Heart right ventricle (tissue), 16 donors: Measurements from ENCODE around the gene SLC13A5. TPM values are rescaled to one million over a fixed set of nuclear protein-coding genes. Genes with fewer than 3 reads are reported as not detected.

ENCODE experiments used
- ATAC-seq, 8 donors: fragments of 200-7000 bp; cut with Tn5 transposase; one replicate each; pipeline ENCODE4 v1.9.1; 2020; ENCODE audit warnings: mild to moderate bottlenecking in 8 of 8, moderate library complexity in 8 of 8, moderate number of reproducible peaks in 1 of 8
- DNase-seq, 2 donors: peaks; one replicate each; pipeline ENCODE4 v3.0.0-alpha.2; 2020
- H3K27ac ChIP-seq, 10 donors: fragments of 200-600 bp; sonication (generic) in 2 of 10; one replicate each; pipeline versions ENCODE4 v1.5.0 to v1.8.0; 2020 to 2022; ENCODE audit warnings: mild to moderate bottlenecking in 3 of 10
- H3K27me3 ChIP-seq, 7 donors: fragments of 200-600 bp; one replicate each; pipeline ENCODE4 v1.8.0; 2021 to 2022; ENCODE audit warnings: mild to moderate bottlenecking in 2 of 7
- H3K36me3 ChIP-seq, 9 donors: fragments of 200-600 bp; sonication (generic) in 1 of 9; one replicate each; pipeline versions ENCODE4 v1.5.0 to v1.8.0; 2020 to 2022; ENCODE audit warnings: mild to moderate bottlenecking in 2 of 9
- H3K4me1 ChIP-seq, 9 donors: fragments of 200-600 bp; sonication (generic) in 1 of 9; one replicate each; pipeline versions ENCODE4 v1.5.0 to v1.8.0; 2020 to 2022; ENCODE audit warnings: mild to moderate bottlenecking in 4 of 9
- H3K4me3 ChIP-seq, 10 donors: fragments of 200-600 bp; sonication (generic) in 2 of 10; one replicate each; pipeline versions ENCODE4 v1.5.0 to v1.8.0; 2020 to 2022; ENCODE audit warnings: mild to moderate bottlenecking in 7 of 10, moderate library complexity in 2 of 10
- H3K9me3 ChIP-seq, 11 donors: fragments of 200-600 bp in 10 of 11; sonication (generic) in 2 of 11; one replicate each; pipeline versions ENCODE4 v1.5.0 to v1.8.0; 2013 to 2022; ENCODE audit warnings: mild to moderate bottlenecking in 2 of 11, control low read depth in 1 of 11, moderate library complexity in 1 of 11
- CTCF ChIP-seq, 9 donors: fragments of 200-600 bp; sonication (generic) in 2 of 9; IDR thresholded peaks; one replicate each; pipeline versions ENCODE4 v1.5.0 to v1.8.0; 2021 to 2022; ENCODE audit warnings: antibody characterized with exemption in 9 of 9, mild to moderate bottlenecking in 5 of 9, moderate library complexity in 1 of 9
- WGBS, 2 donors: extraction: QIAGEN DNeasy Blood & Tissue Kit; methylation state at CpG; one replicate each; pipeline ENCODE4 v1.1.7; 2013; ENCODE audit warnings: inconsistent platforms in 1 of 2; 5-methylcytosine and 5-hydroxymethylcytosine counted together
- intact Hi-C, 10 donors: fragments of 100-400 bp; cut with DNase I; formaldehyde crosslinking; loops; one replicate each; pipeline versions ENCODE4 v1.11.1 to v1.14.2; 2022
- polyA plus RNA-seq, 2 donors: library from polyadenylated mRNA; stranded (reverse); fragments of 200-250 nt; gene quantifications; one replicate each; pipeline ENCODE4 v1.2.3, GENCODE V29; 2013
- total RNA-seq, 10 donors: library from RNA; stranded (reverse); fragmentation: NEBNext Ultra II Directional in 3 of 10; extraction: Animal tissue kit (Norgen Biotek cat#: 25700) in 3 of 10; gene quantifications; one replicate each; pipeline versions ENCODE4 v1.2.1 to v1.2.4, GENCODE V29; 2021 to 2023
- donor health status: Arrhythmogenic right ventricular cardiomyopathy.
- donor health status: ischemic (EF 13 %, LVEDD 7.1; RV severe dilation, severe dysfunction).
- donor health status: healthy with polysubstance abuse.
- donor health status: DM: no; HTN: yes; CAD: no.
- donor health status: DM: no; HTN: no; CAD: no.
- donor health status: ischemic (EF 25% LVEDD 6.9; RV normal size, moderate dysfunction).
- donor health status: ischemic (EF 25% LVEDD 5.7; RV mildly dilated, moderate dysfunction).
- donor health status: healthy.
- donor health status: DM: yes; HTN: yes; CAD: no.
- donor health status: Ischemic cardiomyopathy.
- donor health status: ischemic (EF 35%, LVEDD 5.7; RV mildly dilated, moderate dysfunction).
- donor health status: nonischemic (EF 11% LVEDD 7.7; RV severe dilation, severe dysfunction).
- donor health status: DM: yes; HTN: yes; CAD: no.
- donor health status: PGD.
- donor health status: ischemic (EF 29% LVEDD 5.4; RV normal size, mild dysfunction).
- donor health status: nonischemic (EF 23%, LVEDD 6.1; RV moderate dilation, normal function).

SLC13A5 gene
- total and polyA plus RNA-seq, 12 donors = 0.03 to 0.36 (median 0.17) TPM; not detected in 9

- no peak for DNase-seq
- H3K4me3 ChIP-seq = peak overlapping the region in 1 of 10 donors; percentile 92
- no peaks in the 10 kb centered on the region for H3K9me3 ChIP-seq
- WGBS, 2 donors = 83 to 87% methylated on average over 24 of the region's 24 CpGs
- peaks cover 6 to 32% (median 28%) of the 10 kb centered on the region in 9 donors for H3K4me1 ChIP-seq
- H3K27me3 ChIP-seq = no peaks in the 10 kb centered on the region
- no peak for TF ChIP-seq CTCF (IDR thresholded peaks at IDR 0.05)
- H3K36me3 ChIP-seq = peaks cover 0 to 33% (median 14%) of the 10 kb centered on the region in 9 donors
- intact Hi-C loops = no loop called here
- no peak for ATAC-seq
- H3K27ac ChIP-seq = no peak overlapping the region
Observed at GRCh38 chr17:6638046-6638908, 74.9 kb downstream of the SLC13A5 start.

- TF ChIP-seq CTCF (IDR thresholded peaks at IDR 0.05) = no peak
- no peak overlapping the region for H3K27ac ChIP-seq
- H3K9me3 ChIP-seq = no peaks in the 10 kb centered on the region
- H3K4me1 ChIP-seq = peaks cover 6 to 35% (median 28%) of the 10 kb centered on the region in 9 donors
- no peak overlapping the region for H3K4me3 ChIP-seq
- H3K36me3 ChIP-seq = peaks cover 0 to 33% (median 22%) of the 10 kb centered on the region in 9 donors
- WGBS, 2 donors = 89 to 94% methylated on average over 6 of the region's 6 CpGs
- intact Hi-C loops = no loop called here
- DNase-seq (no peak), ATAC-seq (no peak)
- H3K27me3 ChIP-seq = no peaks in the 10 kb centered on the region
Observed at GRCh38 chr17:6637458-6637840, 75.7 kb downstream of the SLC13A5 start.

GRCh38 chr17:6636616-6637457 is 76.3 kb downstream of the SLC13A5 start:
- no peaks in the 10 kb centered on the region for H3K27me3 ChIP-seq
- intact Hi-C loops = no loop called here
- WGBS, 2 donors = 91 to 92% methylated on average over 17 of the region's 17 CpGs
- H3K9me3 ChIP-seq = no peaks in the 10 kb centered on the region
- peaks cover 6 to 34% (median 22%) of the 10 kb centered on the region in 9 donors for H3K4me1 ChIP-seq
- TF ChIP-seq CTCF (IDR thresholded peaks at IDR 0.05) = no peak
- peaks cover 0 to 35% (median 24%) of the 10 kb centered on the region in 9 donors for H3K36me3 ChIP-seq
- no peak overlapping the region for H3K27ac ChIP-seq
- ATAC-seq (no peak), DNase-seq (no peak)
- no peak overlapping the region for H3K4me3 ChIP-seq

GRCh38 chr17:6636105-6636504 is 77.1 kb downstream of the SLC13A5 start:
- intact Hi-C loops = no loop called here
- Histone ChIP-seq H3K27me3 (no peaks in the 10 kb centered on the region), H3K4me3 (no peak overlapping the region), H3K4me1 (peaks cover 6 to 29% (median 17%) of the 10 kb centered on the region in 9 donors), H3K9me3 (no peaks in the 10 kb centered on the region), H3K36me3 (peaks cover 0 to 43% (median 24%) of the 10 kb centered on the region in 9 donors), H3K27ac (no peak overlapping the region)
- DNase-seq = no peak
- WGBS, 2 donors = 85% methylated on average over 2 of the region's 2 CpGs
- TF ChIP-seq CTCF (IDR thresholded peaks at IDR 0.05) = no peak
- no peak for ATAC-seq
